GM21786 (cell line): Measurements from ENCODE around the gene NELFA.
"Not testable (repeated sequence)": the region's sequence is repeated elsewhere in the genome, so short reads cannot be mapped to it uniquely, and the experiment has no call there.

Experiments used
- ATAC-seq: cut with Tn5 transposase; IDR thresholded peaks from one replicate; pipeline ENCODE4 v1.9.1; 2021; ENCODE audit not compliant: unreplicated experiment

NELFA gene

GRCh38 chr4:2040391-2041238, 31.8 kb upstream of the NELFA start:
- ATAC-seq, result no peak

DNA sequence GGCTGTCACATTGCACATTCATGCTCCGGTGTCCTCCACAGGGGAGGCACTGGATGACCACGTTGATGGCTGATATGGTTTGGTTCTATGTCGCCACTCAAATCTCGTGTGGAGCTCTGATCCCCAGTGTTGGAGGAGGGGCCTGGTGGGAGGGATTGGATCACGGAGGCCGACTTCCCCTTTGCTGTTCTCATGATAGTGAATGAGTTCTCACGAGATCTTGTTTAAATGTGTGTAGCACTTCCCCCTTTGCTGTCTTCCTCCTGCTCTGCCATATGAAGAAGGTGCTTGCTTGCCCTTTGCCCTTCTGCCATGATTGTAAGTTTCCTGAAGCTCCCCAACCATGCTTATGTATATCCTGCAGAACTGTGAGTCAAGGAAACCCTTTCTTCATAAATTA, 28.1 kb upstream of the NELFA start:
- no peak for ATAC-seq

- ATAC-seq, result no peak
These were observed 27.6 kb upstream of the NELFA start for GRCh38 chr4:2036327-2036726.

- not testable (repeated sequence) for ATAC-seq
These were observed 22.4 kb upstream of the NELFA start for GRCh38 chr4:2031161-2031560.

- ATAC-seq, result not testable (repeated sequence)
These were observed 18.3 kb upstream of the NELFA start for GRCh38 chr4:2027120-2027519.

- no peak for ATAC-seq
These were observed 17.0 kb upstream of the NELFA start for GRCh38 chr4:2025817-2026216.

DNA sequence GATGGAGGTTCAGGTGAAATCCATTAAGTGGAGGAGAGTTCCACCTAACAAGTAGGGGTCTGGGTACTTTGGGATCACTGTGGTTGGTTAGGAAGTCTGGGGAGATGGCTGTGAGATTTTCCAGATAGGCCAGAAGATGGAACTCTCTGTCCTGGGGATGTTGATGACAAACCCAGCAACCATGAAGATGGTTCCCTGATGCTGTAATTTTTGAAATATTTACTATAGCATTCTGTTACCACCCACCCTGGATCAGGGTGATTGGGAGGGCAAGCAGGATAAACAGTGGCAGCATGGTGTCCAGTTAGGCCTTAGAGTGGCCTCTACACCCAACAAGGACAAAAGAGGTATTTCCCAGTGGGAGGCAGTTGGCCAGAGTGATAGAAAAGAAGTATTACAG, 15.9 kb upstream of the NELFA start:
- ATAC-seq, result no peak

DNA sequence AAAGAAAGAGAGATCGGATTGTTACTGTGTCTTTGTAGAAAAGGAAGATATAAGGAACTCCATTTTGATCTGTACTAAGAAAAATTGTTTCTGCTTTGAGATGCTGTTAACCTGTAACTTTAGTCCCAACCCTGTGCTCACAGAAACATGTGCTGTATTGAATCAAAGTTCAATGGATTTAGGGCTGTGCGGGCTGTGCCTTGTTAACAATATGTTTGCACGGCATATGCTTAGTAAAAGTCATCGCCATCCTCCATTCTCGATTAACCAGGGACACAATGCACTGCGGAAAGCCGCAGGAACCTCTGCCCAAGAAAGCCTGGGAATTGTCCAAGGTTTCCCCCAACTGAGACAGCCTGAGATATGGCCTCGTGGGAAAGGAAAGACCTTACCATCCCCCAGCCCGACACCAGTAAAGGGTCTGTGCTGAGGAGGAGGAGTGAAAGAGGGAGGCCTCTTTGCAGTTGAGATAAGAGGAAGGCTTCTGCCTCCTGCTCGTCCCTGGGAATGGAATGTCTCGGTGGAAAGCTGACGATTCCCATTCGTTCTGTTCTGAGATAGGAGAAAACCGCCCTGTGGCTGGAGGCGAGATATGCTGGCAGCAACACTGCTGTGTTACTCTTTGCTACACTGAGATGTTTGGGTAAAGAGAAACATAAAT, 12.7 kb upstream of the NELFA start:
- ATAC-seq, result not testable (repeated sequence)

GRCh38 chr4:2015008-2015407, 6.2 kb upstream of the NELFA start:
- no peak for ATAC-seq

- ATAC-seq, result no peak
These were observed 2.8 kb upstream of the NELFA start for GRCh38 chr4:2011583-2011982.

DNA sequence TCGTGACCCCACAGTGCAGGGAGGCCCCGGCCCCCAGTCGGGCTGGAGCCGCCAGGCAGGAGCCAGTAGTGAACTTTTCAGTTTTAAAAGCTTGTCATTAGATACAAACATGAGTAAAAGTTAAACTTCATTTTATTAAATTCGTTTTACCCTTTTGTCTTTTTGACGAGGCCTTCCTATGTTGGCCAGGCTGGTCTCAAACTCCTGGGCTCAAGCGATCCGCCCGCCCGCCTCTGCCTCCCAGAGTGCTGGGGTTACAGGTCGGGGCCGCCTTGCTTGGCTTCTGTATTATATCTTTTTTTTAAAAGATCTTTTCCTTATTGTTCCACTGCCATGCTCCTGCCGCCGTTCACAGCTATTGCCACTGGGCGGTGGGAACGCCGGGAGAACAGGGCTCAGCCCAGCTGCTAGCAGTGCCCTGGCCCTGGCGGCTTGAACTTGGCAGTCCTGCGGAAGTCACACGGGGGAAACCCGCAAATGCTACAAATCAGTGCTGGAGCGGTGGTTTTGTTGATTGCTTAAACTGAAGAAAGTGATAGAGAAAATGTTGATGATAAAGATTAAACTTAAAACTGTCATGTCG, 968 bp upstream of the NELFA start:
- ATAC-seq, result no peak

- ATAC-seq, result no peak
These were observed 178 bp downstream of the NELFA start for GRCh38 chr4:2008671-2008920.

DNA sequence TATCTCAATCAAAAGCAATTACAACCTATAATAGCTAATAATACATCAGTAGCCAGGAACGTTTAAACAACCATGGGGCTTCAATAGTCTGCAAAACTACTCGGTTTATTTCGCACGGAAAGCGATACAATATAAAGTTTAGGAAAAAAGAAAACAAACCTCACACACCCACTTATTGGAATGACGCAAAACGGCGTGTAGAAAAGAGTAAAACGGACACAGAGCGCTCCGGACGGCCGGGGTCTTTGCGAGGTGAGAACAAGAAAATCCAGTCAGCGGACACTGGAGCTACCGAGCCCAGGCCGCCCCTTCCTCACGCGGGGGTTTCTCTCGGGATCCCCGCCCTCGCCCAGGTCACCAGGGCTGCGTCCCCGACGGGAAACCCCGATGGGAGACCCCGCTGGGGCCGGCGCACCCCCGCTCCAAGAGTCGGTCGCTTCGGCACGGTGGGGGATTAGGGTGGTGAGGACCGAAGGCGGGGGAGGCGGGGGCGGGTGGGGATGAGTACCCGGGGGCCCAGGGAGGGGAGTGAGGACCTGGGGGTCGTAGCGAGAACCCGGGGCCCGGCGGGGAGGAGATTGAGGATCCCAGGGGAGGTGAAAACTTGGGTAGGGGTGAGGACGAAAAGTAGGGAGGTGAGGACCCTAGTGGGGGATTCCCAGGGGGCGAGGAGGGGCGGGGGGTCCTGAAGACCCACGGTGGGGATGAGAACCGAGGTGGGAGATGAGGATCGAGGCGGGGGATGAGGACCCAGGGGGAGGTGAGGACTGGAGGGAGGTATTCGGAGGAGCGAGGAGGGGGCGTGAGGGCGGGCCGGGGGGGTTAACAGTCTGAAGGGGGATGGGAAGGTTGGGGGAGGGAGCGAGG, 737 bp downstream of the NELFA start:
- no peak for ATAC-seq

DNA sequence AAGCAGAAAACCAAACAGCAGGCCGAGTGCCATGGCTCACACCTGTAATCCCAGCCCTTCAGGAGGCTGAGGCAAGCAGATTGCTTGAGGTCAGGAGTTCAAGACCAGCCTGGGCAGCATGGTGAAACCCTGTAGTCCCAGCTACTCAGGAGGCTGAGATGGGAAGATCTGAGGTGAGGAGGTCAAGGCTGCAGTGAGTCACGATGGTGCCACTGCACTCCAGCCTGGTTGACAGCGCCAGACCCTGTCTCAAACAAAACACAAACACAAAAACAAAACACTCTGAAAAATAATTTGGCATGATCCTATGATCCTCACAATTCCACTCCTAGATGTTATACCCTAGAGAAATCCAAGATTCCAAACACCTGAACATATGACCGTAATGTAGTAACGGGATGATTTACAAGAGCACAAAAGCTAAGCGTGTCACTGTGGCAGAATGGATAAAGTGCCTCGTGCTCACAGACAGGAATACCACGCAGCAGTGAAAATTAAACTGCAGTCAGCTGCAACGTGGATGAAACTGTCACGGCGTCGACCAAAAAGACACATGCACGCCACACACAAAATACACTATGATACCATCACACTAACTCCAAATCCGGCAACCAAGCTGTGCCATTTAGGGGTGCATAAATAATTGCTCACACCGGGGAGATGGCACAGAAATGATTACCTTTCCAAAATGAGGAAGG, 1.7 kb downstream of the NELFA start:
- ATAC-seq, result no peak

- ATAC-seq, result no peak
These were observed 2.4 kb downstream of the NELFA start for GRCh38 chr4:2006367-2006766.

- ATAC-seq, result not testable (repeated sequence)
These were observed 5.4 kb downstream of the NELFA start for GRCh38 chr4:2003361-2003760.

GRCh38 chr4:1999308-1999707, 9.5 kb downstream of the NELFA start:
- ATAC-seq, result not testable (repeated sequence)

DNA sequence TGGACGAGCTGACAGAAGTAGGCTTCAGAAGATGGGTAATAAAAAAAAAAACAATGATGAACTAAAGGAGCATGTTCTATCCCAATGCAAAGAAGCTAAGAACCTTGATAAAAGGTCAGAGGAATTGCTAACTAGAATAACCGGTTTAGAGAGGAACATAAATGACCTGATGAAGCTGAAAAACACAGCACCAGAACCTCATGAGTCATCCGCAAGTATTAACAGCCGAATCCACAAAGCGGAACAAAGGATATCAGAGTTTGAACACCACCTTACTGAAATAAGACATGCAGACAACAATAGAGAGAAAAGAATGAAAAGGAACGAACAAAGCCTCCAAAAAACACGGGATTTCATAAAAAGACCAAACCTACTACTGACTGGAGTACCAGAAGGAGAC, 10.5 kb downstream of the NELFA start:
- no peak for ATAC-seq

GRCh38 chr4:1997712-1998111, 11.1 kb downstream of the NELFA start:
- ATAC-seq, result no peak

GRCh38 chr4:1996866-1997611, 11.7 kb downstream of the NELFA start:
- no peak for ATAC-seq
